Femur (tissue), 1 donor: ENCODE measurements around the gene MED25.
"Not testable (repeated sequence)": the region's sequence is repeated elsewhere in the genome, so short reads cannot be mapped to it uniquely, and the experiment has no call there.

ENCODE experiments used
- DNase-seq: peaks from one replicate; pipeline ENCODE4 v3.0.0-alpha.2; 2017

The MED25 gene

DNA sequence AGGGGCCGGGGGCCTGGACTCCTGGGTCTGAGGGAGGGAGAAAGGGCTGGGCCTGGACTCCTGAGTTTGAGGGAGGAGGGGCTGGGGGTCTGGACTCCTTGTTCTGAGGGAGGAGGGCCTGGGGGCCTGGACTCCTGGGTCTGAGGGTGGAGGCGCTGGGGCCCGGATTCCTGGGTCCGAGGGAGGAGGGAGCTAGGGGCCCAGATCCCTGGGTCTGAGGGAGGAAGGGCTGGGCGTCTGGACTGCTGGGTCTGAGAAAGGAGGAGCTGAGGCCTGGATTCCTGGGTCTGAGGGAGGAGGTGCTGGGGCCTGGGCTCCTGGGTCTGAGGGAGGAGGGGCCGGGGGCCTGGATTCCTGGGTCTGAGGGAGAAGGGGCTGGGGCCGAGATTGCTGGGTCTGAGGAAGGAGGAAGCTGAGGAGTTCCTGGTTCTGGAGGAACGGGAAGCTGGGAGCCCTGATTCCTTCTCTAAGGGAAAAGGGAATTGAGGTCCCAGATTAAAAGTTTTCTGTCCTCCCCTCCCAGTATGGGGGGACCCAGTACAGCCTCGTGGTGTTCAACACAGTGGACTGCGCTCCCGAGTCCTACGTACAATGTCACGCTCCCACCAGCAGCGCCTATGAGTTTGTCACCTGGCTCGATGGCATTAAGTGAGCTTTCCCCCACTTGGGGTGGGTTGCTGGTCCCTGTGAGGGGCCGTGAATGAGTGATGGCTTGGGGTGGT lies 721 bp downstream of the MED25 start:
- no peak for DNase-seq

- DNase-seq: not testable (repeated sequence)
Measured at GRCh38 chr19:49819452-49820115, 1.5 kb downstream of the MED25 start.

DNA sequence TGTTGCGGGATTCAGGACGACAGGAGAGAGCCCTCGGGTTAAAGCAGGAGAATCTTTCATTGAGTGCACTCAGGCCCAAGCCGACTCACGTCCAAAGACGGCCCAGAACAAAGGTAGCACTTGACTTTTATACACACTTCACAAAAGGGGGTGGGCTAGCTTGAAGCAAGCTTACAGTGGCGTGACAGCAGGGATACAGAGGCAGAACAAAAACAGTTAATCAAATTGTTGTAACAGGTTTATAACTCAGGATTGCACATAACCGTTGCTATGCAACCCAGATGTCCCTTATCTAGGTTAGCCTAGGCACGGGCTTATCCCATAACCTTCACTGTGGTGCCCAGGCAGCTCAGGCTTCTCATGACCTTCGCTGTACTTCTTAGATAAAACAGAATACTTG lies 2.0 kb downstream of the MED25 start:
- no peak for DNase-seq

GRCh38 chr19:49823472-49823871 lies 5.4 kb downstream of the MED25 start:
- no peak for DNase-seq

DNA sequence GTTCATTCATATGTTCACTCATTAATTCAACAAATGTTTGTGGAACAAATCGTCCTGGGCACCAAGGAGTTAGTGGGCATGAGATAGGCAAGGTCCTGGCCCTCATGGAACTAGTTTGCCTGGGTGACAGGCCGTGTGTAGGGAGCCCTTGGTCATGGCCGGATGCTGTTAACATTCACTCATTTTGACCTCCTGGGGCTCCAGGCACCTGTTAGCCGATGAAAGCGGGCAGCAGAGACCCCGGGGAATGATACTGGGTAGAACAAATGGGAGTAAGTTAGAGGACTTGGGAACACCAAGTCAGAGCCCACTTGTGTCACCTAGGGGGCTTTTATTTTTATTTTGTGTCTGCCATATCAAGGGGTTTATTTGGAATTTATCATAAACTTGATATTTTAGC lies 6.6 kb downstream of the MED25 start:
- no peak for DNase-seq

DNA sequence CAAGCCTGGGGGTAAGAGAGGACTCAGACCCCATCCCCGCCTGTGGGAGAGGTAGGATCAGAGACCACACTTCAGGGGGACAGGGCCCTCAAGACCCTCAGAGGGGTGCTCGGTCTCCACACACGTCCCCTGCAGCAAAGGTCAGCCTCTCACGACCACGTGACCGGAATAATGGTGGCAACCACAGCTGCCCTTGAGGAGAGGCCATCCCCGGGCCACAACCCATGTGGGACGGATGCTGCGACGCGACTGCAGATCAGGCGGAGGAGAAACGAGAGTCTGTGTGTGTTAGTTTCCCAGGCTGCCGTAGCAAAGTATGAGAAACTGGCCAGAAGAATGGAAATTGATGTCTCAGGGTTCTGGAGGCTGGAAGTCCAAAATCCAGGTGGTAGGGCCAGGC lies 8.9 kb downstream of the MED25 start:
- DNase-seq: no peak

DNA sequence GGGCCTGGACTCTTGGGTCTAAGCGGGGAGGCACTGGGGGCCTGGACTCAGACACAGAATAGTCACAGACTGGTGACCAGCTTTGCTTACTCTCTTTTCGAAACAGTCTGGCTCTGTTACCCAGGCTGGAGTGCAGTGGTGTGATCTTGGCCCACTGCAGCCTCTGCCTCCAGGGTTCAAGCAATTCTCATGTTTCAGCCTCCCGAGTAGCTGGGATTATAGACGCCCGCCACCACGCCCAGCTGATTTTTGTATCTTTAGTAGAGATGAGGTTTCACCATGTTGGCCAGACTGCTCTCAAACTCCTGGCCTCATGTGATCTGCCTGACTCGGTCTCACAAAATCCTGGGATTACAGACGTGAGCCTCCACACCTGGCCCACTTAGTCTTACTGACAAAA lies 11.1 kb downstream of the MED25 start:
- DNase-seq: no peak

GRCh38 chr19:49829721-49830120 lies 11.6 kb downstream of the MED25 start:
- no peak for DNase-seq

DNA sequence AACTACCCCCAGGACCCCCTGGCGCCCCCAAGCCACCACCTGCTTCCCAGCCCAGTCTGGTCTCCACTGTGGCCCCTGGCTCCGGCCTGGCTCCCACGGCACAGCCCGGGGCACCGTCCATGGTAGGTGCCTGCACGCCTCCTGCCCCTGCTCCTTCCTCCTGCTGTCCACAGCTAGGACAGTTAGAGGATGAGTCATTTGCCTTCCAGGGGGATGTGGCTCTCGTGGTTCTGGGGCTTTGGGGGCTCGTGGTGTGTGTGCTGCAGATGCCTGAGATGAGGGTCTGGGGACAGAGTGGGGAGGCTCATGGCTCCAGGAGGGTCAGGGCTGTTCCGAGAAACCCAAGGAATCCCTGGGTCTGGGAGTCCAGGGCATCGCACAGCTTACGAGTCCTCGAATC lies 12.7 kb downstream of the MED25 start:
- DNase-seq: no peak

- no peak for DNase-seq
Measured at GRCh38 chr19:49831592-49831991, 13.5 kb downstream of the MED25 start.

DNA sequence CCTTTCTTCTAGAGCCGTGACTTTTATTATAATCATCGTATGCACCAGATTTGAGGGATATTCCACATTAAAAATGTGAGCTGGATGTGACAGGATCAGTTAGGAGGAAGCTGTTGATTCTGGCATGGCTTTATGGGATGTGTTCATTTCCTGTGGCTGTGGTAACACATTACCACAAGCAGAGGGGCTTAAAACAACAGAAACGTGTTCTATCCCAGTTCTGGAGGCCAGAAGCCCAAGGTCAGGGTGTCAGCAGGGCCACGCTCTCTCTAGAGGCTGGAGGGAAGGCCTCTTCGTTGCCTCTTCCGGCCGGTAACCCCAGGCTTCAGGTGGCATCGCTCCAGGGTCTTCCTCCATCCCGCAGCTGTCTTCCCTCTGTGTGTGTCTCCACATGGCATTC lies 14.5 kb downstream of the MED25 start:
- no peak for DNase-seq

- no peak for DNase-seq
Measured at GRCh38 chr19:49833599-49833998, 15.5 kb downstream of the MED25 start.

GRCh38 chr19:49835562-49835961 lies 17.5 kb downstream of the MED25 start:
- no peak for DNase-seq

DNA sequence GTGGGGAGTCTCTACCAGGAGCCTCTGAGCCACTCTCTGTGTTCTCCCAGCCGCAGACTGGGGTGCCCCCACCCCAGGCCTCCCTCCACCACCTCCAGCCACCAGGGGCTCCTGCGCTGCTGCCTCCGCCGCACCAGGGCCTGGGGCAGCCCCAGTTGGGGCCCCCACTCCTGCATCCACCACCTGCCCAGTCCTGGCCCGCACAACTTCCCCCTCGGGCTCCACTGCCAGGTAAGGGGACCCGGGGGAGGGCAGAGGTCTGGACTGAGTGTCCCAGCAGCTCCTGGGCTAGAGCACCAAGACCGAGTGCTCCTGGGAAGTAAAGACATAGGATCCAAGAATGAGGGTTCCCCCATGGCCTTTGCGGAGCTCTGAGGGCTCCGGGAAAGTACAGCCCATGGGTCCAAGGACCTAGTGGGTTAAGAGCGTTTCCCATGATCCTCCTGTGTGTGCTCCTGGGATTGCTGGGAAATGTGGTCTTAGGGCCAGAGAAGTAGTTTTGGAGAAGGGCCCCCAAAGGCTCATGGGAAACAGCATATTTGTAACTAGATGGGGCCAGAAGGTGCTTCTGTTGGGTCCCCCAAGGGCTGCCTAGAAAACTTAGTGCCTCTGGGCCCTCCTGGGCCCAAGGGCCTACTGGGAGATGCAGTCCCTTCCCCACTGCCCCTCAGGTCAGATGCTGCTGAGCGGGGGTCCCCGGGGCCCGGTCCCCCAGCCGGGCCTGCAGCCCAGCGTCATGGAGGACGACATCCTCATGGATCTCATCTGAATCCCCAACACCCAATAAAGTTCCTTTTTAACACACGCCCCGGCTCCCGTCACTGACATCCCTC lies 18.3 kb downstream of the MED25 start:
- no peak for DNase-seq

DNA sequence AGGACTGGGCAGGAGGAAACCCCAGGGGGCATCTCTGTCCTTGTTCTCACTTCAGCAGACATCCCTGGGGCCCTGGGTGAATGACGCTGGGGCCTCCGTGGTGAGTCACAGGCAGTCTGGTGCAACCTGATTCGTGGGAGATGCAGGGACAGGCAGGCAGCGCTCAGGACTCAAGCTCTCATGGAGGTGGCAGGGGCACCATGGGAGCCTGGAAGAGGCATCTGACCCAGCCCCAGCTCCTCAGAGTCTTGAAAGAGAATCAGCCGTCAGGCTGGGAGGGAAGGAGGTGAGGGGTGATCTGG lies 18.9 kb downstream of the MED25 start:
- no peak for DNase-seq

- no peak for DNase-seq
Measured at GRCh38 chr19:49837425-49837824, 19.3 kb downstream of the MED25 start.

- no peak for DNase-seq
Measured at GRCh38 chr19:49838885-49839588, 20.9 kb downstream of the MED25 start.

DNA sequence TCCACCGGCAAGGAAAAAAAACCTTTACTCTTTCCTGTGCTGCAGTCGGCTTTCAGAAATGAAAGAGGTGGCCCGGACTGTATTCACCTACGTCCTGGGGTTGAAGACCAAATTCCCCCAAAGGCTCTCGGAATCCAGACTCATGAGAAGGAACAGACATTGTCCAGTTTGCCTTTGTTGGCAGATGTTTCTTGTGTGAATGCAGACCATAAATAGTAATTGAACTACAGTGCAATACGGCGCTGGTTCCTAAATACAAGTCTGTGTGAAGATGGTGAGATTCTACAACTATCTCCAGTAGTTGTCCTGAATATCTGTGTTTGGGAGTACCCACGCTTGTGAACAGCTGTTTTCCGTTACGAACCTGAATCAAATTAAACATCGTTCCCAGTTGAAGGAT lies 21.6 kb downstream of the MED25 start:
- no peak for DNase-seq

DNA sequence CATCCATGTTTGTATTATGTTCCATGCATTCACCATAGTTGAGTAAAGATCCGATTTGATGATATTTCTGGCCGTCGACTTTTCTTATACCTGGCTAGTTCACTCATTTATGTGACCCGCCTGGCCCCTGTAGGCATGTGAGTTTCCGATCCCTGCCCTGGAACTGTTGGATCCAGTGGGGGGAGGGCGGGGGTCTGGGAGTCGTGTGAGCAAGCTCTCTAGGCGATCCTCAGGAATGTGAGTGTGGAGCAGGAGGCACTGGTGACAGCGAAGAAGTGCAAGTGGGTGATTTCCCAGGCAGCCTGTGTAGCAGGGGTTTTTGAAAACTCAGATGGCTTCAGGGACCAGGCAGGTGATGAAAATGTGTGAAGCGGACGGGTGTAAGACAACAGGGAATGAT lies 22.2 kb downstream of the MED25 start:
- DNase-seq: no peak

GRCh38 chr19:49840736-49841249 lies 22.7 kb downstream of the MED25 start:
- DNase-seq: no peak

- no peak for DNase-seq
Measured at GRCh38 chr19:49843265-49843664, 25.2 kb downstream of the MED25 start.

- DNase-seq: no peak
Measured at GRCh38 chr19:49844138-49845095, 26.3 kb downstream of the MED25 start.
